Measurements from ENCODE around the gene USP13. TPM values are rescaled to one million over a fixed set of nuclear protein-coding genes. Genes with fewer than 3 reads are reported as not detected.

USP13 gene
- total RNA-seq, 1 experiment from 2014 or later = 27.8 TPM

DNA sequence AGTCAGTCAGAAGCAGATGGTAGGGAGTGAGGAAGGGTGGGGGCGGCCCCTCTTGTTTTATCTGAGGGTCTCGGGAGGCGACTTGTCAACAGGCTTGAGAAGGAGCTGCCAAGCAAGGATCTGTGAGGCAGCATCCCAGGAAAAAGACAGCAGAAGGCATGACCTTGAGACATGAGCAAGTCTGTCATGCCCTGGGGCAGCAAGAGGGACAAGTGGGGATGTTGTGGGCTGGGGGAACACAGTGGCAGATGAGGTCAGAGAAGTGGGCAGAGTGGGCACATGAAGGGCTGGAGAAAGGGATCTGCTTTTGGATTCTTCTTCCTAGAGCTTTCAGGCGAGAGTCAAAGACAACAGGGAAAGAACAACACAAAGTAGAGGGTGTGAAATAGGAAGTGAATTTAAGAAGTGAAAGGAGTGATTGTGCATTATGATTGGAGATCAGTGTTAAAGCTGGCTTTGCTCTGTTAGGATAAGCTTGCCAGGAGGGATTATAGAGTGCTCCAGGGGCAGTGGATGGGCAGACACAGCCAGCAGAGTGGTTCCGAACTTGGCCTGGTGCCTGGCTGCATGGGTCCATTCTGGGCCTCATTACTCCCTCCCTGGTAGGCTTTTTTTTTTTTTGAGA lies 73.3 kb downstream of the USP13 start:
- Histone ChIP-seq H3K27me3 (ENCODE audit: control insufficient read depth, insufficient read depth, low read length) (no peaks in the 10 kb centered on the region), H3K4me3 (ENCODE audit: low read depth in 2 of 2, low read length in 2 of 2) (no peak overlapping the region), H3K9me3 (ENCODE audit: control insufficient read depth, insufficient read depth, low read depth, low read length) (no peaks in the 10 kb centered on the region), H3K4me1 (ENCODE audit: control insufficient read depth, insufficient read depth, low read length) (no peaks in the 10 kb centered on the region), H3K36me3 (ENCODE audit: control insufficient read depth, insufficient read depth, low read length) (peaks cover 5% of the 10 kb centered on the region; the same call in 1 of the 2 replicates), H3K27ac (ENCODE audit: low read length) (no peak overlapping the region)
- TF ChIP-seq POLR2AphosphoS5 (IDR thresholded peaks at IDR 0.05; ENCODE audit: low read depth, low read length) (no peak), SIN3A (IDR thresholded peaks at IDR 0.05; ENCODE audit: borderline replicate concordance, insufficient read depth, low read depth, low read length) (no peak), TCF7L2 (IDR thresholded peaks at IDR 0.05; ENCODE audit: low read depth, low read length) (no peak)
- TF ChIP-seq, protein P1, sequence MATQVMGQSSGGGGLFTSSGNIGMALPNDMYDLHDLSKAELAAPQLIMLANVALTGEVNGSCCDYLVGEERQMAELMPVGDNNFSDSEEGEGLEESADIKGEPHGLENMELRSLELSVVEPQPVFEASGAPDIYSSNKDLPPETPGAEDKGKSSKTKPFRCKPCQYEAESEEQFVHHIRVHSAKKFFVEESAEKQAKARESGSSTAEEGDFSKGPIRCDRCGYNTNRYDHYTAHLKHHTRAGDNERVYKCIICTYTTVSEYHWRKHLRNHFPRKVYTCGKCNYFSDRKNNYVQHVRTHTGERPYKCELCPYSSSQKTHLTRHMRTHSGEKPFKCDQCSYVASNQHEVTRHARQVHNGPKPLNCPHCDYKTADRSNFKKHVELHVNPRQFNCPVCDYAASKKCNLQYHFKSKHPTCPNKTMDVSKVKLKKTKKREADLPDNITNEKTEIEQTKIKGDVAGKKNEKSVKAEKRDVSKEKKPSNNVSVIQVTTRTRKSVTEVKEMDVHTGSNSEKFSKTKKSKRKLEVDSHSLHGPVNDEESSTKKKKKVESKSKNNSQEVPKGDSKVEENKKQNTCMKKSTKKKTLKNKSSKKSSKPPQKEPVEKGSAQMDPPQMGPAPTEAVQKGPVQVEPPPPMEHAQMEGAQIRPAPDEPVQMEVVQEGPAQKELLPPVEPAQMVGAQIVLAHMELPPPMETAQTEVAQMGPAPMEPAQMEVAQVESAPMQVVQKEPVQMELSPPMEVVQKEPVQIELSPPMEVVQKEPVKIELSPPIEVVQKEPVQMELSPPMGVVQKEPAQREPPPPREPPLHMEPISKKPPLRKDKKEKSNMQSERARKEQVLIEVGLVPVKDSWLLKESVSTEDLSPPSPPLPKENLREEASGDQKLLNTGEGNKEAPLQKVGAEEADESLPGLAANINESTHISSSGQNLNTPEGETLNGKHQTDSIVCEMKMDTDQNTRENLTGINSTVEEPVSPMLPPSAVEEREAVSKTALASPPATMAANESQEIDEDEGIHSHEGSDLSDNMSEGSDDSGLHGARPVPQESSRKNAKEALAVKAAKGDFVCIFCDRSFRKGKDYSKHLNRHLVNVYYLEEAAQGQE (IDR thresholded peaks at IDR 0.05; ENCODE audit: insufficient read depth in 1 of 2, low read depth in 2 of 2, low read length in 1 of 2) = no peak
- TF ChIP-seq, protein P2, sequence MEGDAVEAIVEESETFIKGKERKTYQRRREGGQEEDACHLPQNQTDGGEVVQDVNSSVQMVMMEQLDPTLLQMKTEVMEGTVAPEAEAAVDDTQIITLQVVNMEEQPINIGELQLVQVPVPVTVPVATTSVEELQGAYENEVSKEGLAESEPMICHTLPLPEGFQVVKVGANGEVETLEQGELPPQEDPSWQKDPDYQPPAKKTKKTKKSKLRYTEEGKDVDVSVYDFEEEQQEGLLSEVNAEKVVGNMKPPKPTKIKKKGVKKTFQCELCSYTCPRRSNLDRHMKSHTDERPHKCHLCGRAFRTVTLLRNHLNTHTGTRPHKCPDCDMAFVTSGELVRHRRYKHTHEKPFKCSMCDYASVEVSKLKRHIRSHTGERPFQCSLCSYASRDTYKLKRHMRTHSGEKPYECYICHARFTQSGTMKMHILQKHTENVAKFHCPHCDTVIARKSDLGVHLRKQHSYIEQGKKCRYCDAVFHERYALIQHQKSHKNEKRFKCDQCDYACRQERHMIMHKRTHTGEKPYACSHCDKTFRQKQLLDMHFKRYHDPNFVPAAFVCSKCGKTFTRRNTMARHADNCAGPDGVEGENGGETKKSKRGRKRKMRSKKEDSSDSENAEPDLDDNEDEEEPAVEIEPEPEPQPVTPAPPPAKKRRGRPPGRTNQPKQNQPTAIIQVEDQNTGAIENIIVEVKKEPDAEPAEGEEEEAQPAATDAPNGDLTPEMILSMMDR (IDR thresholded peaks at IDR 0.05) = no peak
- BruUV-seq (replicated peaks) = no TSS peak
- POLR2A ChIA-PET = no interaction called here
- in situ Hi-C loops (cut with HindIII; ENCODE audit: low pct_unique_long_range_greater_than_20kb, low sequenced_read_pairs) = no loop called here
- intact Hi-C loops (cut with micrococcal nuclease; ENCODE audit: unreplicated experiment) = no loop called here
- no peak for DNase-seq (ENCODE audit: low read depth, low spot score)
- CTCF ChIA-PET = no interaction called here
- no peak for ATAC-seq

DNA sequence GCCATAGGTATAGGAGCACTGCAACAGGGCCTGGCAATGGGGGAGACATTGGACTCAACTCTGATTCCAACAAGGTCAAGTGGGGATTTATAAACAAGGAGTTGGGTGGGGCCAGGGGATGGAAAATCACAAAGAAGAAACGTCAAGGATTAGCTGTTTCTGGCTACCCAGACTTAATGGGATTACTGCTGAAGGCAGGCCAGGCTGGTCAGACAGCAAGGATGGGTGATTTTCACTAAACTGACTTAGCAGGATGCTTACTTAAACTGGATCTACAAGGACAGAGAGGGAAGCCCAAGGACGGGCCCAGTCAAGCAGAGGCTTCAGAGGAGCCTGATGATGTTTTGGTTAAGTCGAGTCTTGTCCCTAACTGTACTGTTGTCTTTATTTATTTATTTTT lies 76.2 kb downstream of the USP13 start:
- Histone ChIP-seq H3K36me3 (ENCODE audit: control insufficient read depth, insufficient read depth, low read length) (peaks cover 5% of the 10 kb centered on the region; the same call in 1 of the 2 replicates), H3K9me3 (ENCODE audit: control insufficient read depth, insufficient read depth, low read depth, low read length) (no peaks in the 10 kb centered on the region), H3K4me1 (ENCODE audit: control insufficient read depth, insufficient read depth, low read length) (no peaks in the 10 kb centered on the region), H3K27ac (ENCODE audit: low read length) (no peak overlapping the region), H3K27me3 (ENCODE audit: control insufficient read depth, insufficient read depth, low read length) (no peaks in the 10 kb centered on the region), H3K4me3 (ENCODE audit: low read depth in 2 of 2, low read length in 2 of 2) (no peak overlapping the region)
- CTCF ChIA-PET = no interaction called here
- no TSS peak for BruUV-seq (replicated peaks)
- POLR2A ChIA-PET = interaction anchor here (0.7 kb wide), 1 partner anchor 864 kb away, joined by 3 read pairs; no protein-coding TSS in a partner anchor
- ATAC-seq = no peak
- TF ChIP-seq, protein P2 (IDR thresholded peaks at IDR 0.05) = no peak
- in situ Hi-C loops (cut with HindIII; ENCODE audit: low pct_unique_long_range_greater_than_20kb, low sequenced_read_pairs) = no loop called here
- intact Hi-C loops (cut with micrococcal nuclease; ENCODE audit: unreplicated experiment) = no loop called here
- DNase-seq (ENCODE audit: low read depth, low spot score) = no peak
